ENCODE results near the gene SCD5. TPM values are rescaled to one million over a fixed set of nuclear protein-coding genes. Genes with fewer than 3 reads are reported as not detected.

SCD5 gene
- total RNA-seq, 4 donors from 2014 or later = 17.6 to 28.4 (median 22.9) TPM

GRCh38 chr4:82587826-82588540 is 210.6 kb downstream of the SCD5 start:
- TF ChIP-seq POLR2AphosphoS5 (IDR thresholded peaks at IDR 0.05) = no peak
- Histone ChIP-seq H3K9me3 (no peaks in the 10 kb centered on the region), H3K27ac (replicated peaks in 1 of 4) (no peak overlapping the region), H3K4me3 (no peak overlapping the region), H3K27me3 (no peaks in the 10 kb centered on the region), H3K36me3 (no peaks in the 10 kb centered on the region), H3K4me1 (peaks cover 0 to 6% (median 0%) of the 10 kb centered on the region in 4 donors)
- whole genome bisulfite sequencing = 71% methylated on average over 8 of the region's 8 CpGs
- DNase-seq (ENCODE audit: extremely low spot score) = no peak
- intact Hi-C loops (cut with DNase I) = no loop called here

- WGBS = 77% methylated on average over 8 of the region's 8 CpGs
Measured at GRCh38 chr4:82585690-82586435, 212.7 kb downstream of the SCD5 start.

GRCh38 chr4:82584931-82585330 is 213.7 kb downstream of the SCD5 start:
- Histone ChIP-seq H3K27me3 (no peaks in the 10 kb centered on the region), H3K9me3 (no peaks in the 10 kb centered on the region), H3K27ac (replicated peaks in 1 of 4) (no peak overlapping the region), H3K4me1 (peaks cover 0 to 6% (median 0%) of the 10 kb centered on the region in 4 donors), H3K4me3 (no peak overlapping the region), H3K36me3 (no peaks in the 10 kb centered on the region)
- no peak for TF ChIP-seq POLR2AphosphoS5 (IDR thresholded peaks at IDR 0.05)
- TF ChIP-seq EP300 (IDR thresholded peaks at IDR 0.05) = no peak
- no peak for TF ChIP-seq CTCF (IDR thresholded peaks at IDR 0.05)
- no peak for TF ChIP-seq POLR2A (IDR thresholded peaks at IDR 0.05; ENCODE audit: low read depth)
- intact Hi-C loops (cut with DNase I) = no loop called here
- WGBS = 83% methylated on average over 3 of the region's 3 CpGs
- DNase-seq (ENCODE audit: extremely low spot score) = no peak

More at GRCh38 chr4:82585690-82586435, 212.7 kb downstream of the SCD5 start:
- TF ChIP-seq POLR2AphosphoS5 (IDR thresholded peaks at IDR 0.05) (no peak), EP300 (IDR thresholded peaks at IDR 0.05) (no peak), CTCF (IDR thresholded peaks at IDR 0.05) (no peak), POLR2A (IDR thresholded peaks at IDR 0.05; ENCODE audit: low read depth) (no peak)
- H3K27me3 ChIP-seq = no peaks in the 10 kb centered on the region
- H3K4me3 ChIP-seq = no peak overlapping the region
- no peak overlapping the region for H3K27ac ChIP-seq (replicated peaks in 1 of 4)
- intact Hi-C loops (cut with DNase I) = no loop called here
- no peaks in the 10 kb centered on the region for H3K36me3 ChIP-seq
- DNase-seq (ENCODE audit: extremely low spot score) = no peak
- H3K9me3 ChIP-seq = no peaks in the 10 kb centered on the region
- peaks cover 0 to 6% (median 0%) of the 10 kb centered on the region in 4 donors for H3K4me1 ChIP-seq

- TF ChIP-seq CTCF (IDR thresholded peaks at IDR 0.05) (no peak), POLR2A (IDR thresholded peaks at IDR 0.05; ENCODE audit: low read depth) (no peak), EP300 (IDR thresholded peaks at IDR 0.05) (no peak), POLR2AphosphoS5 (IDR thresholded peaks at IDR 0.05) (no peak)
- Histone ChIP-seq H3K4me1 (peaks cover 0 to 6% (median 0%) of the 10 kb centered on the region in 4 donors), H3K36me3 (no peaks in the 10 kb centered on the region), H3K9me3 (no peaks in the 10 kb centered on the region), H3K4me3 (no peak overlapping the region), H3K27ac (replicated peaks in 1 of 4) (no peak overlapping the region), H3K27me3 (no peaks in the 10 kb centered on the region)
- intact Hi-C loops (cut with DNase I) = no loop called here
- 52% methylated on average over 5 of the region's 5 CpGs for WGBS
- DNase-seq (ENCODE audit: extremely low spot score) = no peak
Measured at GRCh38 chr4:82583897-82584587, 214.6 kb downstream of the SCD5 start.

- WGBS = 80% methylated on average over 5 of the region's 5 CpGs
- Histone ChIP-seq H3K9me3 (no peaks in the 10 kb centered on the region), H3K27ac (replicated peaks in 1 of 4) (no peak overlapping the region), H3K36me3 (no peaks in the 10 kb centered on the region), H3K4me1 (peaks cover 0 to 6% (median 0%) of the 10 kb centered on the region in 4 donors), H3K4me3 (no peak overlapping the region), H3K27me3 (no peaks in the 10 kb centered on the region)
- no peak for DNase-seq (ENCODE audit: extremely low spot score)
- no peak for TF ChIP-seq POLR2AphosphoS5 (IDR thresholded peaks at IDR 0.05)
- no peak for TF ChIP-seq CTCF (IDR thresholded peaks at IDR 0.05)
- TF ChIP-seq EP300 (IDR thresholded peaks at IDR 0.05) = no peak
- no peak for TF ChIP-seq POLR2A (IDR thresholded peaks at IDR 0.05; ENCODE audit: low read depth)
- intact Hi-C loops (cut with DNase I) = no loop called here
Measured at GRCh38 chr4:82579932-82580331, 218.7 kb downstream of the SCD5 start.

Measured in esophagus muscularis mucosa (tissue), 4 donors.